PC-9 (cell line): Measurements from ENCODE around the gene ZNF446. TPM values are rescaled to one million over a fixed set of nuclear protein-coding genes. Genes with fewer than 3 reads are reported as not detected.

Source experiments
- BruUV-seq: library from RNA; stranded (reverse); fragments of 400-500 nt; replicated peaks from 2 replicates; lab custom pipeline; 2021; lab: Mats Ljungman, UMichigan
- CTCF ChIA-PET: fragments of 300-600 bp; sonication (Branson Sonifier 250); formaldehyde crosslinking; loops from one replicate; lab custom pipeline; 2022; ENCODE audit warnings: antibody characterized with exemption; lab: Charles Lee
- POLR2A ChIA-PET: fragments of 300-600 bp; sonication (Branson Sonifier 250); formaldehyde crosslinking; loops from one replicate; lab custom pipeline; 2022; ENCODE audit warnings: antibody characterized with exemption; ENCODE audit not compliant: unreplicated experiment; lab: Charles Lee
- DNase-seq, 2 experiments: peaks; one replicate each; pipeline versions ENCODE4 v3.0.0 to v3.0.0-alpha.2; 2015 to 2022; ENCODE audit warnings: mixed read lengths in 1 of 2
- H2AFZ ChIP-seq: fragments of 200-600 bp; sonication (generic); 2 replicates; pipeline ENCODE4 v1.8.1; 2017; ENCODE audit warnings: antibody characterized with exemption
- H3F3A ChIP-seq: fragments of 200-600 bp; sonication (generic); 2 replicates; pipeline ENCODE4 v1.8.1; 2017; ENCODE audit warnings: antibody characterized with exemption, mild to moderate bottlenecking, low read depth; ENCODE audit not compliant: insufficient read depth
- H3K27ac ChIP-seq: fragments of 200-600 bp; sonication (generic); 2 replicates; pipeline ENCODE4 v1.6.1; 2016; ENCODE audit warnings: mixed run types
- H3K27me3 ChIP-seq: fragments of 200-600 bp; sonication (generic); 2 replicates; pipeline ENCODE4 v1.6.1; 2016; ENCODE audit warnings: low read depth, mixed run types; ENCODE audit not compliant: insufficient read depth
- H3K36me3 ChIP-seq: fragments of 200-600 bp; sonication (generic); 2 replicates; pipeline ENCODE4 v1.6.1; 2016; ENCODE audit warnings: low read depth, mixed run types
- H3K4me1 ChIP-seq: fragments of 200-600 bp; sonication (generic); replicated peaks from 2 replicates; pipeline ENCODE4 v1.6.1; 2016; ENCODE audit warnings: mixed run types; ENCODE audit not compliant: insufficient read depth
- H3K4me2 ChIP-seq: fragments of 200-600 bp; sonication (generic); 2 replicates; pipeline ENCODE4 v1.6.1; 2017; ENCODE audit warnings: mixed run types
- H3K4me3 ChIP-seq: fragments of 200-600 bp; sonication (generic); 2 replicates; pipeline ENCODE4 v1.6.1; 2016; ENCODE audit warnings: mixed run types
- H3K79me2 ChIP-seq: fragments of 200-600 bp; sonication (generic); 2 replicates; pipeline ENCODE4 v1.6.1; 2017; ENCODE audit warnings: low read depth, mixed run types
- H3K9me2 ChIP-seq: fragments of 200-600 bp; sonication (generic); 2 replicates; pipeline ENCODE4 v1.8.1; 2017; ENCODE audit warnings: mild to moderate bottlenecking; ENCODE audit not compliant: insufficient read depth
- H3K9me3 ChIP-seq: fragments of 200-600 bp; sonication (generic); 2 replicates; pipeline ENCODE4 v1.8.1; 2016; ENCODE audit warnings: low read depth; ENCODE audit not compliant: insufficient read depth
- H4K20me1 ChIP-seq: fragments of 200-600 bp; sonication (generic); 2 replicates; pipeline ENCODE4 v1.8.1; 2017; ENCODE audit not compliant: insufficient read depth
- EZH2 ChIP-seq: fragments of 200-600 bp; sonication (generic); IDR thresholded peaks from 2 replicates; pipeline ENCODE4 v1.8.0; 2017; ENCODE audit warnings: antibody characterized with exemption, low read depth
- intact Hi-C: fragments of 100-400 bp; cut with micrococcal nuclease; formaldehyde crosslinking; loops from one replicate; pipeline ENCODE4 v1.10.0; 2022; ENCODE audit not compliant: unreplicated experiment
- total RNA-seq: library from RNA; stranded (reverse); gene quantifications from 2 replicates; pipeline ENCODE4 v1.2.3, GENCODE V29; 2021
- TF ChIP-seq, protein P1 (sequence below): fragments of 200-600 bp; sonication (generic); conservative IDR thresholded peaks from 2 replicates; pipeline ENCODE4 v1.6.1; 2017; ENCODE audit warnings: mixed run types, antibody characterized with exemption, mild to moderate bottlenecking, moderate library complexity

Gene ZNF446
- total RNA-seq, 1 experiment from 2014 or later, result 11.0 TPM

DNA sequence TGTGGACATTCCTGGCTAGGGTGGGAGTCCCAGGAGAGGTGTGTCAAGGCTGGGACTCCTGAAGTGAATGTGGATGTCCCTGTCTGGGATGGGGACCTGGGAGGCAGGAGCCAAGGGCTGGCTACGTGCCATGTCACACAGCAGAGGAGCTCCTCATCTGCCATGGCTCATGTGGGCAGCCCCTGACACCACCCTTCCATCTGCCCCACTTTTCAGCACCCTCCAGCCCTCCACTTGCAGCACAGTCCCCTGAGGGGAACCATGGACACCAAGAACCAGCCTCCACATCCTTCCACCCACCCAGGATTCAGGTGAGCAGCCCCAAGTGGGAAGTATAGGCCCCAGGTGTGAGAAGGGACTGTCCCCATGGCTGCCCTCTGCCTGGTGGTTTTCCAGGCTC, 1.7 kb downstream of the ZNF446 start:
- Histone ChIP-seq H3K27me3 (no peaks in the 10 kb centered on the region), H3K4me3 (no peak overlapping the region), H3K9me3 (no peaks in the 10 kb centered on the region), H3K4me2 (no peak overlapping the region), H2AFZ (no peak overlapping the region), H3F3A (peaks cover 15% of the 10 kb centered on the region), H3K9me2 (no peaks in the 10 kb centered on the region), H3K79me2 (no peaks in the 10 kb centered on the region), H4K20me1 (no peaks in the 10 kb centered on the region), H3K4me1 (peaks cover 18% of the 10 kb centered on the region; the same call in 1 of the 2 replicates), H3K27ac (no peak overlapping the region), H3K36me3 (no peaks in the 10 kb centered on the region)
- DNase-seq, result no peak
- no peak for TF ChIP-seq EZH2
- TF ChIP-seq, protein P1, sequence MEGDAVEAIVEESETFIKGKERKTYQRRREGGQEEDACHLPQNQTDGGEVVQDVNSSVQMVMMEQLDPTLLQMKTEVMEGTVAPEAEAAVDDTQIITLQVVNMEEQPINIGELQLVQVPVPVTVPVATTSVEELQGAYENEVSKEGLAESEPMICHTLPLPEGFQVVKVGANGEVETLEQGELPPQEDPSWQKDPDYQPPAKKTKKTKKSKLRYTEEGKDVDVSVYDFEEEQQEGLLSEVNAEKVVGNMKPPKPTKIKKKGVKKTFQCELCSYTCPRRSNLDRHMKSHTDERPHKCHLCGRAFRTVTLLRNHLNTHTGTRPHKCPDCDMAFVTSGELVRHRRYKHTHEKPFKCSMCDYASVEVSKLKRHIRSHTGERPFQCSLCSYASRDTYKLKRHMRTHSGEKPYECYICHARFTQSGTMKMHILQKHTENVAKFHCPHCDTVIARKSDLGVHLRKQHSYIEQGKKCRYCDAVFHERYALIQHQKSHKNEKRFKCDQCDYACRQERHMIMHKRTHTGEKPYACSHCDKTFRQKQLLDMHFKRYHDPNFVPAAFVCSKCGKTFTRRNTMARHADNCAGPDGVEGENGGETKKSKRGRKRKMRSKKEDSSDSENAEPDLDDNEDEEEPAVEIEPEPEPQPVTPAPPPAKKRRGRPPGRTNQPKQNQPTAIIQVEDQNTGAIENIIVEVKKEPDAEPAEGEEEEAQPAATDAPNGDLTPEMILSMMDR, result no peak
- CTCF ChIA-PET, result no interaction called here
- POLR2A ChIA-PET, result no interaction called here
- no TSS peak for BruUV-seq
- intact Hi-C loops, result loop anchor here (5.0 kb wide), 1 partner anchor 96 kb away; the partner anchor contains the start of gene ZNF837

DNA sequence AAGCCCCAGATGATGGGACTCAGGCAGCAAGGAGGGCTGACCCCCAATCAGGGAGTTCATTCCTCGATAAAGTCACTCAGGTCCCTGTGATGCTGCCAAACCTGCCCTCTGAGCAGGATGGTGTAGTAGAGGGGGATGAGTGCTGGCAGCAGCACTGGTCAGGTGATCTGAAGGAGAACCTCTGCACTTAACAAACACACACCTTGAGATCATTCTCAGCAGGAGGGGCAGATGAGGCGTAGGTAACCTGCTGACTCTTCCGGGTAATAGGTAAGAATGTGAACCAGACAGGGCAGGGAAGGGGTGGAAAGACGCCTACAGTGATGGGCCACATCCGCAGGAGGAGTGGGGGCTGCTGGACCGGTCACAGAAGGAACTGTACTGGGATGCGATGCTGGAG, 3.2 kb downstream of the ZNF446 start:
- Histone ChIP-seq H4K20me1 (no peaks in the 10 kb centered on the region), H3K9me3 (no peaks in the 10 kb centered on the region), H2AFZ (no peak overlapping the region), H3K4me3 (no peak overlapping the region), H3F3A (peaks cover 9% of the 10 kb centered on the region), H3K36me3 (no peaks in the 10 kb centered on the region), H3K27ac (no peak overlapping the region), H3K27me3 (no peaks in the 10 kb centered on the region), H3K9me2 (no peaks in the 10 kb centered on the region), H3K4me2 (no peak overlapping the region), H3K4me1 (peaks cover 18% of the 10 kb centered on the region; the same call in 1 of the 2 replicates), H3K79me2 (no peaks in the 10 kb centered on the region)
- no peak for TF ChIP-seq EZH2
- TF ChIP-seq, protein P1, result no peak
- ChIA-PET POLR2A (interaction anchor here (0.6 kb wide), 1 partner anchor 31 kb away, joined by 8 read pairs; no protein-coding TSS in a partner anchor), CTCF (no interaction called here)
- intact Hi-C loops, result loop anchor here (5.0 kb wide), 1 partner anchor 97 kb away; the partner anchor contains the start of gene ZNF837
- peak in 1 of 2 experiments; percentile 62 for DNase-seq
- BruUV-seq, result no TSS peak

DNA sequence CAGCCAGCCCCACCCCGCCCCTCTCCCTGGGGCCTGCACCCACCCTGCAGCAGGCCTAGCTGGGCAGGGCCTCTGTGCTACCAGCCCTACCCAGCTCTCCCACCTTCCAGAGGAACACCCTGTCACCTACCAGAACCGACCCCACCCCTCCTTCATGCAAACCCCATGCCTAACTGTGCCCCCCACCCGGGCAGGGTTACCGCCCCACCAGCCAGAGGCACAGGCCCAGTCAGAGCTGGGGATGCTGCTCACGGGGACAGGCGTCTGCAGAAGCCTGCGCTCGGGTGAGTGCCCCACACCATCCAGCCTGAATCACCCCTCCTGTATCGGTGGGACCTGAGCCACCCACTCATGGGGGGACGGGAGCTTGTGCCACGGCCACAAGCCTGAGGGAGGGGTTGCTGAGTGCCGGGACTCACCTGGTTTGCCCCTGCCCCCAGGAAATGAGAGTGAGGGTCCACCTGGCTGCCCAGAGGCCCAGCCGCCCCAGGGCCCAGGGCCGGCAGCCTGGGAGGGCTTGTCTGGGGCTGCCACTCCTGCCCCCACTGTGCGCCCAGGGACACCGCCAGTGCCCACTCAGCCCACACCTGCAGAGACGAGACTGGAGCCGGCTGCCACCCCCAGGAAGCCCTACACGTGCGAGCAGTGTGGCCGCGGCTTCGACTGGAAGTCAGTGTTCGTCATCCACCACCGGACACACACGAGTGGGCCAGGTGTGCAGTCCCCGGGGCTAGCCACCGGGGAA, 3.8 kb downstream of the ZNF446 start:
- no peak overlapping the region for H2AFZ ChIP-seq
- no peak overlapping the region for H3K4me2 ChIP-seq
- ChIA-PET POLR2A (interaction anchor here (0.6 kb wide), 1 partner anchor 31 kb away, joined by 8 read pairs; no protein-coding TSS in a partner anchor), CTCF (no interaction called here)
- H3F3A ChIP-seq, result peaks cover 8% of the 10 kb centered on the region
- no peaks in the 10 kb centered on the region for H3K79me2 ChIP-seq
- H3K36me3 ChIP-seq, result no peaks in the 10 kb centered on the region
- peaks cover 17% of the 10 kb centered on the region; the same call in 1 of the 2 replicates for H3K4me1 ChIP-seq
- no peaks in the 10 kb centered on the region for H4K20me1 ChIP-seq
- no peaks in the 10 kb centered on the region for H3K9me3 ChIP-seq
- H3K27ac ChIP-seq, result no peak overlapping the region
- no peak for DNase-seq
- no TSS peak for BruUV-seq
- H3K27me3 ChIP-seq, result no peaks in the 10 kb centered on the region
- no peaks in the 10 kb centered on the region for H3K9me2 ChIP-seq
- no peak overlapping the region for H3K4me3 ChIP-seq
- intact Hi-C loops, result loop anchor here (5.0 kb wide), 1 partner anchor 98 kb away; the partner anchor contains the start of gene ZNF837
- TF ChIP-seq, protein P1, result no peak
- no peak for TF ChIP-seq EZH2
